Stromal cell of bone marrow (primary cell): ENCODE results near the gene SAMD8.

Experiments used
- DNase-seq: peaks from one replicate; pipeline ENCODE4 v3.0.0-alpha.2; 2012; ENCODE audit warnings: low read depth

Gene SAMD8

GRCh38 chr10:75111365-75111906 is at the start of gene SAMD8:
TSS of gene SAMD8 (plus strand) at chr10:75111656. CDS start at chr10:75150529, 38,873 bp downstream.
- peak; percentile 91 for DNase-seq

- no peak for DNase-seq
These were observed 49.5 kb upstream of the SAMD8 start for GRCh38 chr10:75061709-75062505.

- DNase-seq, result peak; percentile 63
These were observed 48.8 kb upstream of the SAMD8 start for GRCh38 chr10:75062506-75063299.

- no peak for DNase-seq
These were observed 47.8 kb upstream of the SAMD8 start for GRCh38 chr10:75063461-75064230.

- DNase-seq, result no peak
These were observed 46.4 kb upstream of the SAMD8 start for GRCh38 chr10:75065076-75065475.

- DNase-seq, result no peak
These were observed 45.2 kb upstream of the SAMD8 start for GRCh38 chr10:75066271-75066670.

GRCh38 chr10:75067272-75067671 is 44.2 kb upstream of the SAMD8 start:
- DNase-seq, result no peak

GRCh38 chr10:75068523-75068922 is 42.9 kb upstream of the SAMD8 start:
- DNase-seq, result no peak

GRCh38 chr10:75070476-75070875 is 41.0 kb upstream of the SAMD8 start:
- no peak for DNase-seq

- no peak for DNase-seq
These were observed 40.5 kb upstream of the SAMD8 start for GRCh38 chr10:75070961-75071428.

- DNase-seq, result no peak
These were observed 39.7 kb upstream of the SAMD8 start for GRCh38 chr10:75071756-75072155.

GRCh38 chr10:75072727-75073126 is 38.7 kb upstream of the SAMD8 start:
- DNase-seq, result no peak

GRCh38 chr10:75073442-75073841 is 38.0 kb upstream of the SAMD8 start:
- DNase-seq, result no peak

GRCh38 chr10:75074711-75075445 is 36.6 kb upstream of the SAMD8 start:
- DNase-seq, result no peak

- no peak for DNase-seq
These were observed 35.1 kb upstream of the SAMD8 start for GRCh38 chr10:75076348-75076747.

- DNase-seq, result no peak
These were observed 31.9 kb upstream of the SAMD8 start for GRCh38 chr10:75079436-75080083.

- no peak for DNase-seq
These were observed 30.9 kb upstream of the SAMD8 start for GRCh38 chr10:75080554-75080953.

GRCh38 chr10:75081379-75081778 is 30.1 kb upstream of the SAMD8 start:
- no peak for DNase-seq

GRCh38 chr10:75083972-75084833 is 27.3 kb upstream of the SAMD8 start:
- DNase-seq, result no peak

GRCh38 chr10:75084834-75085384 is 26.5 kb upstream of the SAMD8 start:
- no peak for DNase-seq
